Cardiac atrium fibroblast (primary cell): ENCODE measurements around the gene EVL. TPM values are rescaled to one million over a fixed set of nuclear protein-coding genes. Genes with fewer than 3 reads are reported as not detected.

Source experiments
- total RNA-seq: library from RNA; depleted of rRNA; stranded (reverse); fragments of >200 nt; gene quantifications from 2 replicates; pipeline ENCODE4 v1.2.3, GENCODE V29; 2015

EVL gene
- 25.1 and 29.3 TPM in 2 replicates for total RNA-seq

DNA sequence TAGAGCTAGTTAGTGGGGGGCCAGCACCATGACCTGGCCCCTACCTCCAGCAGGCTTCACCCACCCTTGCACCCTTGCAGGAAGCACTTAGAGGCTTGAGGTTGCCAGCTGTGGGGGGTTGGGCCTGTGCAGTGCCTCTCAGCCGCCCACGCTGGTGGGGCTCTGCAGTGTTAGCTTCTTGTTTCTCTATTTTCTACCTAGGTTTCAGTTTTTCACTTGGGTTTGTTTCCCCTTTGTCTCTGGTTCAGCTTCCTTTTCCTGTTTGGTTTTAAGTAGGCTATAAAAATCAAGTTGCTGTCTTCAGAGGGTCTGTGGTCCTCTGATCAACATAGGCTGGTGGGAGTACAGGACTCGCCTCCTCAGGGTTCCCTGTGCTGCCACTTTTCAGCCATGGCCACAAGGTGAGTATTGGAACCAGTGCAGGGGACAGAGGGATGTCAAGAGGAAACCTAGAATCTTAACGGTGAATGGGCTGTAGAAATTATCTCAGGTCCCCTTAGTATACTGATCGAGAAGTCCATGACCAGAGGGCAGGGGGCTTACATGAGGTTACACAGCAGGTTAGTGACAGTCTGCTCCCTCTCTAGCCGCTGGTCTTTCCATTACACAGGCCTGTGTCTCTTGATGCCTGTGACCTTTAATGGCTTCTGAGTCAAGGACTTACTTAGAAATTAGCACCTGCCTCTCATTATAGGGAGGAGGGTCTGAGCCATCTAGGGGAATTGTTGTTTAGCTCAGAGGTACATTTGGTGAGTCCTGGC is at the start of gene EVL:
TSS of gene EVL (plus strand) at position 312 of the 761 bp plus-strand sequence. CDS start at position 391, 79 bp downstream.

GRCh38 chr14:100159094-100159864 is 94.1 kb downstream of the EVL start, which contains the start of gene DEGS2:
Gene DEGS2 (minus strand): TSS chr14:100159645. CDS start chr14:100159587, 58 bp downstream.

Other genes starting within 250 kb of the EVL start
- not detected in 2 replicates for gene DEGS2, start 94.2 kb downstream of the EVL start, total RNA-seq
- gene YY1, start 173.7 kb downstream of the EVL start, total RNA-seq: 25.8 and 28.5 TPM in 2 replicates
- gene SLC25A29, start 241.0 kb downstream of the EVL start, total RNA-seq: 35.6 and 66.6 TPM in 2 replicates